ENCODE data around the gene WDR88.
"Not testable (repeated sequence)": the region's sequence is repeated elsewhere in the genome, so short reads cannot be mapped to it uniquely, and the experiment has no call there.

Gene WDR88

GRCh38 chr19:33129901-33130300 is 2.0 kb upstream of the WDR88 start:
- DNase-seq (ENCODE audit: low spot score) = no peak

GRCh38 chr19:33130433-33130832 is 1.5 kb upstream of the WDR88 start:
- no peak for DNase-seq (ENCODE audit: low spot score)

- no peak for DNase-seq (ENCODE audit: low spot score)
These were observed 511 bp downstream of the WDR88 start for GRCh38 chr19:33132425-33132824.

- DNase-seq (ENCODE audit: low spot score) = no peak
These were observed 1.6 kb downstream of the WDR88 start for GRCh38 chr19:33133438-33134031.

- no peak for DNase-seq (ENCODE audit: low spot score)
These were observed 2.7 kb downstream of the WDR88 start for GRCh38 chr19:33134571-33135041.

GRCh38 chr19:33139165-33139564 is 7.3 kb downstream of the WDR88 start:
- no peak for DNase-seq (ENCODE audit: low spot score)

- peak; percentile 75 for DNase-seq (ENCODE audit: low spot score)
These were observed 12.0 kb downstream of the WDR88 start for GRCh38 chr19:33143897-33144405.

- no peak for DNase-seq (ENCODE audit: low spot score)
These were observed 14.3 kb downstream of the WDR88 start for GRCh38 chr19:33146209-33146608.

DNA sequence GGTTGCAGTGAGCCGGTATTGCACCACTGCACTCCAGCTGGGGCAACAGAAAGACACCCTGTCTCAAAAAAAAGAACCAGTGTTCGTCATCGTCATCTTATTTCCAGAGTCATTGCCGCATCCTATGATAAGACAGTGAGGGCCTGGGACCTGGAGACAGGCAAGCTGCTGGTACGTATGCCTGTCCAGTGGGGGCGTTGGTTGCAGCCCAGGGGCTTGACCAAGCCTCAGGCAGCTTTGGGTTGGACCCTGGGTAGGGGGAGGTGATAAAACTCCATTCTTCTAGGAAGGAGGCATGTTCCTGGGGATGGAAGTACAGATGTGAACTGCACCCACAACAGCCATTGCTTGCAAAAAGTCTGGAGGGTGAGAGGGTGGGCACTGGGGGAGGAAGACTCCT is 15.6 kb downstream of the WDR88 start:
- DNase-seq (ENCODE audit: low spot score) = no peak

DNA sequence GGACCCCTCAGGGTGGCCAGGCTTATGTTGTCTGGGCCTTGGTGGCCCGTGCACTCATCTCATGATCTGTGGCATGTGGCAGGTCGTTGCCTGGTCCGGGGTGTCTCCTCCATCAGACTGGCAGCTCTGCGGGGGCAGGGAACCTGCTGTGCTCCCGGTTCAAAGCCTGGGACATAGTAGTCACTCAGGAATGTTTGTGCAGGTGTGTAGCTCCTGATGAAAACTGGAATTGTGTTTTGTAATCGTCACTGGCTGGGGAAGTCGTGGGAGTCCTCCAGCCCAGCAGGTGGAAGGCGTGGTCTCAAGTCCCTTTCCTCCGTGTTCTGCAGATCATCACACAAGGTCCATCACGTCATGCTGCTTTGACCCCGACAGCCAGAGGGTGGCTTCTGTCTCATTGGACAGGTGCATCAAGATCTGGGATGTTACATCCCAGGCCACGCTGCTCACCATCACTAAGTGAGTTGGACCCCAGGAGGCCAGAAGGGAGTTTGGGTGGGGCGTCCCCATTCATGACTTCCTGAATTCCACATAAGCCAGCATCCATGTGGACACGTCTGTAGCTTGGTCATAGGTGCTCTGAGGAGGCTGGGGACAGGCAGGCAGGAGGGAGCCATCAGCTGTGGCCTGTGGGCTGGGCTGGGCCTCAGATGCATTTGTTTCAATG is 19.1 kb downstream of the WDR88 start:
- DNase-seq (ENCODE audit: low spot score) = no peak

DNA sequence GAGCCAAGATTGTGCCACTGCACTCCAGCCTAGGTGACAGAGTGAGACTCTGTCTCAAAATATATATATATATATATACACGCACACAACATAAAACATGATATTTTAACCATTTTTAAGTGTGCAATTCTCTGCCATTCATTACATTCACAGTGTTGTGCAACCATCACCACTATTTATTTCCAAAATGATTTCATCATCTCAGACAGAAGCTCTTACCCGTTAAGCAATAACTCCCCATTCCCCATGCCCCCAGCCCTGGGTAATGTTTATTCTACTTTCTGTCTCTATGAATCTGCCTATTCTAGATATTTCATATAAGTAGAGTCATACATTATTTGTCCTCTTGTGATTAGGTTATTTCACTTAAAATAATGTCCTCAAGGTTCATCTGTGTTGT is 20.3 kb downstream of the WDR88 start:
- DNase-seq (ENCODE audit: low spot score) = no peak

DNA sequence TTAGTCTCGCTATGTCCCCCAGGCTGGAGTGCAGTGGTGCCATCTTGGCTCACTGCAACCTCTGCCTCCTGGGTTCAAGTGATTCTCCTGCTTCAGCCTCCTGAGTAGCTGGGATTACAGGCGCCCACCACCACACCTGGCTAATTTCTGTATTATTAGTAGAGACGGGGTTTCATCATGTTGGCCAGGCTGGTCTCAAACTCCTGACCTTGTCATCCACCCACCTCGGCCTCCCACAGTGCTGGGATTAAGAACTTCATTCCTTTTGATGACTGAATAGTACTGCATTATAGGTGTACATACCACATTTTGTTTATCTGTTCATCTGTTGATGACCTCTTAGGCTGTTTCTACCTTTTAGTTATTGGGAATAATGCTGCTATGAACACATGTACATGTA is 20.7 kb downstream of the WDR88 start:
- not testable (repeated sequence) for DNase-seq (ENCODE audit: low spot score)

DNA sequence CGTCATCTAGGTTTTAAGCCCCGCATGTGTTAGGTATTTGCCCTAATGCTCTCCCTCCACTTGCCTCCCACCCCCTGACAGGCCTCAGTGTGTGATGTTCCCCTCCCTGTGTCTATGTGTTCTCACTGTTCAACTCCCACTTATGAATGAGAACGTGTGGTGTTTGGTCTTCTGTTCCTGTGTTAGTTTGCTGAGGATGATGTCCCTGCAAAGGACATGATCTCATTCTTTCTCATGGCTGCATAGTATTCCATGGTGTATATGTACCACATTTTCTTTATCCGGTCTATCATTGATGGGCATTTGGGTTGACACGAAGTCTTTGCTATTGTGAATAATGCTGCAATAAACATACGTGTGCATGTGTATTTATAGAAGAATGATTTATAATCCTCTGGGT is 22.4 kb downstream of the WDR88 start:
- not testable (repeated sequence) for DNase-seq (ENCODE audit: low spot score)

DNA sequence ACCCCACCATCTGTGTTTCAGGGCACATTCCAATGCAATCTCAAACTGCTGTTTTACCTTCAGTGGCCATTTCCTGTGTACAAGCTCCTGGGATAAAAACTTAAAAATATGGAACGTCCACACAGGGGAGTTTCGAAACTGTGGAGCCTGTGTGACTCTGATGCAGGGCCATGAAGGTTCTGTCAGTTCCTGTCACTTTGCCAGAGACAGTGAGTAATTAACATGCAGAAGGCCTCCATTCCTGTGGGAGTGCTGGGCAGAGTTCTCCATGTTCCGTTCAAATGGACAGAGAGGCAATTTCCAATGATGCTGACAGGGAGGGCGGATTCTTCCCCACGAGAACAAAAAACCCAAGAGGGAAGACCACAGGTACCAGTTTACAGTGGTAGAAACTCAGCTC is 24.4 kb downstream of the WDR88 start:
- no peak for DNase-seq (ENCODE audit: low spot score)

GRCh38 chr19:33157906-33158305 is 26.0 kb downstream of the WDR88 start:
- DNase-seq (ENCODE audit: low spot score) = no peak

DNA sequence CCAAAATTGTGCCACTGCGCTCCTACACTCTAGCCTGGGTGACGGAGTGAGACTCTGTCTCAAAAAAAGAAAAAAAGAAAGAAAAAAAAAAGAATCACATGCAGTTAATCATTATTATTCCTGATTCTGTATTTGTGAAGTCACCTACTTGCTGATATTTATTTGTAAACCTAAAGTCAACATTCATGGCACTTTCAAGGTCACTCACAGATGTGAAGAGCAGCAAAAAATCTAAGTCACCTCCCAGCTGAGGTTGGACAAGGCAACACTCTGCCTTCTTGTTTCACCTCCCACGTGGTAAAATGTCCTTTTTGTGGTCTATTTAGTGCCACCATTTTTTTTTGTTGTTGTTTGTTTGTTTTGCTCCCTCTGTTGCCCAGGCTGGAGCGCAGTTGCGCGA is 26.5 kb downstream of the WDR88 start:
- DNase-seq (ENCODE audit: low spot score) = no peak

GRCh38 chr19:33159149-33159548 is 27.2 kb downstream of the WDR88 start:
- no peak for DNase-seq (ENCODE audit: low spot score)

DNA sequence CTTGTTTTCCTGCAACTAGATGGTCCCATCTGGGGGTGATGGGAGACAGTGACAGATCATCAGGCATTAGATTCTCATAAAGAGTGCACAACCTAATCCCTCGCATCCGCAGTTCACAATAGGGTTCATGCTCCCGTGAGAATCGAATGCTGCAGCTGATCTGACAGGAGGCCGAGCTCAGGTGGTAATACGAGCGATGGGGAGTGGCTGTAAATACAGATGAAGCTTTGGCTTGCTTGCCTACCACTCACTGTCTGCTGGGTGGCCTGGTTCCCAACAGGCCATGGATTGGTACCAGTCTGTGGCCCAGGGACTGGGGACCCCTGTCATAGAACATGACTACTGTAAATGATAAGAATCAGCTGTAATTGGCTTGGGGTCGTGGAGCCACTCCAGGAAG is 28.0 kb downstream of the WDR88 start:
- DNase-seq (ENCODE audit: low spot score) = no peak

- DNase-seq (ENCODE audit: low spot score) = no peak
These were observed 29.3 kb downstream of the WDR88 start for GRCh38 chr19:33161201-33161600.

GRCh38 chr19:33163481-33163880 is 31.6 kb downstream of the WDR88 start:
- DNase-seq (ENCODE audit: low spot score) = no peak

GRCh38 chr19:33166037-33166436 is 34.1 kb downstream of the WDR88 start:
- not testable (repeated sequence) for DNase-seq (ENCODE audit: low spot score)

- DNase-seq (ENCODE audit: low spot score) = no peak
These were observed 35.5 kb downstream of the WDR88 start for GRCh38 chr19:33167438-33167837.

GRCh38 chr19:33168528-33168927 is 36.6 kb downstream of the WDR88 start:
- no peak for DNase-seq (ENCODE audit: low spot score)
